IMR-90 (cell line): ENCODE results near the gene ALDH8A1. TPM values are rescaled to one million over a fixed set of nuclear protein-coding genes. Genes with fewer than 3 reads are reported as not detected.

Experiments
- ATAC-seq: fragments of 200-7000 bp; cut with Tn5 transposase; 2 replicates; pipeline ENCODE4 v1.9.1; 2020; ENCODE audit warnings: low read depth, mild to moderate bottlenecking, moderate library complexity
- BruUV-seq: library from RNA; stranded (reverse); fragments of 400-500 nt; replicated peaks from 2 replicates; lab custom pipeline; 2021; lab: Mats Ljungman, UMichigan
- CTCF ChIA-PET: fragments of 300-600 bp; formaldehyde crosslinking; extraction: SDS; loops from one replicate; lab custom pipeline; 2021; ENCODE audit warnings: antibody characterized with exemption; lab: Yijun Ruan, JAX
- POLR2A ChIA-PET: fragments of 300-600 bp; sonication (Branson Sonifier 250); formaldehyde crosslinking; loops from one replicate; lab custom pipeline; 2022; ENCODE audit warnings: antibody characterized with exemption; ENCODE audit not compliant: unreplicated experiment; lab: Charles Lee
- DNase-seq: peaks from one replicate; pipeline ENCODE4 v3.0.0; 2013
- H2AFZ ChIP-seq: replicated peaks from 2 replicates; pipeline ENCODE3; 2013; ENCODE audit warnings: low read length, mild to moderate bottlenecking; ENCODE audit not compliant: poor library complexity
- H2AK5ac ChIP-seq: 2 replicates; pipeline ENCODE4 v1.6.1; 2013; ENCODE audit warnings: low read depth, low read length, inconsistent platforms
- H2AK9ac ChIP-seq: replicated peaks from 2 replicates; pipeline ENCODE3; 2013; ENCODE audit warnings: mild to moderate bottlenecking, low read depth, low read length, moderate library complexity; ENCODE audit not compliant: poor library complexity
- H2BK120ac ChIP-seq: 2 replicates; pipeline ENCODE4 v1.6.1; 2013; ENCODE audit warnings: low read depth, low read length, inconsistent platforms
- H2BK15ac ChIP-seq: 3 replicates; pipeline ENCODE4 v1.6.1; 2013; ENCODE audit warnings: low read depth, low read length, inconsistent platforms
- H2BK20ac ChIP-seq: 2 replicates; pipeline ENCODE4 v1.6.1; 2013; ENCODE audit warnings: low read depth, mild to moderate bottlenecking, inconsistent platforms, low read length, moderate library complexity
- H2BK5ac ChIP-seq: 2 replicates; pipeline ENCODE4 v1.6.1; 2013; ENCODE audit warnings: mild to moderate bottlenecking, low read depth, low read length, inconsistent platforms; ENCODE audit not compliant: poor library complexity, severe bottlenecking
- H3K14ac ChIP-seq: replicated peaks from 2 replicates; pipeline ENCODE4 v1.6.1; 2013; ENCODE audit warnings: low read depth, low read length, inconsistent platforms
- H3K18ac ChIP-seq: 2 replicates; pipeline ENCODE4 v1.6.1; 2013; ENCODE audit warnings: low read depth, low read length, control low read depth
- H3K23ac ChIP-seq: 2 replicates; pipeline ENCODE4 v1.6.1; 2013; ENCODE audit warnings: low read depth, low read length, inconsistent platforms
- H3K27ac ChIP-seq: 2 replicates; pipeline ENCODE4 v1.5.1; 2013; ENCODE audit warnings: mild to moderate bottlenecking, control low read depth, low read length; ENCODE audit not compliant: insufficient read depth
- H3K27me3 ChIP-seq: 2 replicates; pipeline ENCODE4 v1.6.1; 2013; ENCODE audit warnings: low read length; ENCODE audit not compliant: control insufficient read depth, insufficient read depth
- H3K36me3 ChIP-seq: 2 replicates; pipeline ENCODE4 v1.6.1; 2013; ENCODE audit warnings: low read length, mixed read lengths; ENCODE audit not compliant: control insufficient read depth, insufficient read depth
- H3K4ac ChIP-seq: 2 replicates; pipeline ENCODE4 v1.6.1; 2013; ENCODE audit warnings: low read depth, low read length, inconsistent platforms
- H3K4me1 ChIP-seq: 2 replicates; pipeline ENCODE4 v1.6.1; 2013; ENCODE audit warnings: low read length, mixed read lengths; ENCODE audit not compliant: control insufficient read depth, insufficient read depth
- H3K4me2 ChIP-seq: 2 replicates; pipeline ENCODE4 v1.6.1; 2013; ENCODE audit warnings: low read depth, mild to moderate bottlenecking, control low read depth, low read length, moderate library complexity
- H3K4me3 ChIP-seq: 2 replicates; pipeline ENCODE4 v1.5.1; 2013; ENCODE audit warnings: low read depth, mild to moderate bottlenecking, control low read depth, low read length, moderate library complexity; ENCODE audit not compliant: insufficient read depth
- H3K56ac ChIP-seq: 2 replicates; pipeline ENCODE4 v1.6.1; 2013; ENCODE audit warnings: low read length, inconsistent platforms; ENCODE audit not compliant: insufficient read depth; ENCODE audit errors: extremely low read depth
- H3K79me1 ChIP-seq, 2 experiments: 2 replicates each; pipeline ENCODE4 v1.6.1; 2013; ENCODE audit warnings: low read length in 2 of 2, inconsistent platforms in 1 of 2, low read depth in 1 of 2
- H3K9ac ChIP-seq: 2 replicates; pipeline ENCODE4 v1.6.1; 2013; ENCODE audit warnings: low read depth, low read length, control low read depth
- H3K9me1 ChIP-seq: 2 replicates; pipeline ENCODE4 v1.6.1; 2013; ENCODE audit warnings: low read length, inconsistent platforms; ENCODE audit not compliant: insufficient read depth
- H3K9me3 ChIP-seq: 2 replicates; pipeline ENCODE4 v1.6.1; 2013; ENCODE audit warnings: low read length; ENCODE audit not compliant: control insufficient read depth, insufficient read depth
- H4K20me1 ChIP-seq: 2 replicates; pipeline ENCODE4 v1.6.1; 2013; ENCODE audit warnings: low read length, inconsistent platforms; ENCODE audit not compliant: insufficient read depth
- H4K5ac ChIP-seq: 2 replicates; pipeline ENCODE4 v1.6.1; 2013; ENCODE audit warnings: mild to moderate bottlenecking, low read depth, low read length, control low read depth
- H4K8ac ChIP-seq, 2 experiments: 2 replicates each; pipeline ENCODE4 v1.6.1; 2013; ENCODE audit warnings: low read depth in 2 of 2, low read length in 2 of 2, control low read depth in 1 of 2, inconsistent platforms in 1 of 2
- H4K91ac ChIP-seq: 2 replicates; pipeline ENCODE4 v1.6.1; 2013; ENCODE audit warnings: low read depth, low read length, inconsistent platforms; ENCODE audit not compliant: insufficient read depth
- BHLHE40 ChIP-seq: fragments of 150-350 bp; IDR thresholded peaks from 2 replicates; pipeline ENCODE4 v1.6.1; 2016; ENCODE audit warnings: mild to moderate bottlenecking, low read depth, low read length
- CEBPB ChIP-seq: IDR thresholded peaks from 2 replicates; pipeline ENCODE4 v1.6.1; 2012; ENCODE audit warnings: low read depth, low read length, improper control_type of control experiment
- CHD1 ChIP-seq: IDR thresholded peaks from 2 replicates; pipeline ENCODE4 v1.6.1; 2012; ENCODE audit warnings: low read depth, low read length, improper control_type of control experiment
- CTCF ChIP-seq: conservative IDR thresholded peaks from 2 replicates; pipeline ENCODE4 v1.5.1; 2012; ENCODE audit warnings: mild to moderate bottlenecking, low read depth, low read length, improper control_type of control experiment
- ELK1 ChIP-seq: fragments of 150-350 bp; IDR thresholded peaks from 2 replicates; pipeline ENCODE4 v1.6.1; 2016; ENCODE audit warnings: low read depth, mild to moderate bottlenecking, low read length, moderate library complexity, borderline replicate concordance
- FOS ChIP-seq: fragments of 150-350 bp; IDR thresholded peaks from 2 replicates; pipeline ENCODE4 v1.6.1; 2016; ENCODE audit warnings: low read depth, low read length
- MAFK ChIP-seq: IDR thresholded peaks from 2 replicates; pipeline ENCODE4 v1.6.1; 2012; ENCODE audit warnings: low read depth, low read length, improper control_type of control experiment
- MAZ ChIP-seq: IDR thresholded peaks from 2 replicates; pipeline ENCODE4 v1.6.1; 2012; ENCODE audit warnings: low read depth, mild to moderate bottlenecking, low read length, improper control_type of control experiment, moderate library complexity, borderline replicate concordance
- MXI1 ChIP-seq: IDR thresholded peaks from 2 replicates; pipeline ENCODE4 v1.6.1; 2012; ENCODE audit warnings: low read depth, mild to moderate bottlenecking, low read length, moderate library complexity, borderline replicate concordance
- NFE2L2 ChIP-seq: fragments of 150-350 bp; IDR thresholded peaks from 2 replicates; pipeline ENCODE4 v1.6.1; 2016; ENCODE audit warnings: low read depth, mild to moderate bottlenecking, low read length
- POLR2A ChIP-seq: IDR thresholded peaks from 2 replicates; pipeline ENCODE4 v1.6.1; 2012; ENCODE audit warnings: mild to moderate bottlenecking, low read depth, low read length
- RAD21 ChIP-seq: IDR thresholded peaks from 2 replicates; pipeline ENCODE4 v1.6.1; 2012; ENCODE audit warnings: low read length, improper control_type of control experiment
- RCOR1 ChIP-seq: IDR thresholded peaks from 2 replicates; pipeline ENCODE4 v1.6.1; 2012; ENCODE audit warnings: mild to moderate bottlenecking, low read length, improper control_type of control experiment; ENCODE audit not compliant: insufficient replicate concordance
- RFX5 ChIP-seq: IDR thresholded peaks from 2 replicates; pipeline ENCODE4 v1.8.0; 2012; ENCODE audit warnings: low read depth, mild to moderate bottlenecking, low read length, moderate library complexity
- SMC3 ChIP-seq: fragments of 150-350 bp; IDR thresholded peaks from 2 replicates; pipeline ENCODE4 v1.6.1; 2016; ENCODE audit warnings: low read depth, mild to moderate bottlenecking, antibody characterized with exemption, low read length, moderate library complexity
- USF2 ChIP-seq: fragments of 150-350 bp; IDR thresholded peaks from 2 replicates; pipeline ENCODE4 v1.6.1; 2017; ENCODE audit warnings: mild to moderate bottlenecking, antibody characterized with exemption, low read length, low read depth
- WGBS, 2 experiments: methylation state at CpG; one replicate each; pipeline versions ENCODE4 v1.1.5 to v1.1.7; 2013; ENCODE audit warnings: missing lambda C conversion rate in 2 of 2; ENCODE audit not compliant: insufficient read length in 1 of 2; ENCODE audit errors: extremely low coverage in 2 of 2; 5-methylcytosine and 5-hydroxymethylcytosine counted together
- dilution Hi-C: fragments of 300-500 bp; cut with HindIII; formaldehyde crosslinking; loops from one replicate; pipeline ENCODE4 v1.14.3; 2018; ENCODE audit warnings: low sequenced_read_pairs; ENCODE audit not compliant: unreplicated experiment
- in situ Hi-C: fragments of 300-500 bp; cut with MboI; formaldehyde crosslinking; loops from 3 replicates; pipeline ENCODE4 v1.14.3; 2019; ENCODE audit warnings: low sequenced_read_pairs, inconsistent platforms, mixed read lengths
- intact Hi-C: fragments of 100-400 bp; cut with micrococcal nuclease; formaldehyde crosslinking; loops from 2 replicates; pipeline ENCODE4 v1.10.0; 2022
- polyA plus RNA-seq, 3 experiments: library from polyadenylated mRNA; depleted of rRNA; stranded (reverse); fragments of >200 nt; gene quantifications; 2 replicates each; pipeline ENCODE4 v1.2.3, GENCODE V29; 2012; ENCODE audit warnings: low replicate concordance in 1 of 3
- total RNA-seq: library from RNA; depleted of rRNA; stranded (reverse); fragments of >200 nt; gene quantifications from 2 replicates; pipeline ENCODE4 v1.2.3, GENCODE V29; 2012

ALDH8A1 gene
- total and polyA plus RNA-seq, 2 of the 4 experiments (the other 2 are of a cell fraction): under 0.01 to 0.15 TPM

GRCh38 chr6:134950482-134950881, 581 bp upstream of the ALDH8A1 start:
- DNase-seq: no peak
- no peak overlapping the region for H2AK9ac ChIP-seq
- no peak overlapping the region for H3K56ac ChIP-seq
- dilution Hi-C loops (no loop called here), intact Hi-C loops (no loop called here), in situ Hi-C loops (no loop called here)
- H3K27me3 ChIP-seq: no peaks in the 10 kb centered on the region
- H2BK20ac ChIP-seq: no peak overlapping the region
- no peak overlapping the region for H2BK120ac ChIP-seq
- H3K4ac ChIP-seq: no peak overlapping the region
- no peaks in the 10 kb centered on the region for H3K4me1 ChIP-seq
- no peak overlapping the region for H3K18ac ChIP-seq
- no peaks in the 10 kb centered on the region for H3K9me1 ChIP-seq
- no peak overlapping the region for H2BK5ac ChIP-seq
- no peak overlapping the region for H2AK5ac ChIP-seq
- H3K79me1 ChIP-seq: no peaks in the 10 kb centered on the region
- H3K36me3 ChIP-seq: no peaks in the 10 kb centered on the region
- no peak overlapping the region for H2AFZ ChIP-seq
- no peak overlapping the region for H3K27ac ChIP-seq
- no peak for ATAC-seq
- no peak overlapping the region for H4K91ac ChIP-seq
- H2BK15ac ChIP-seq: no peak overlapping the region
- no peaks in the 10 kb centered on the region for H4K20me1 ChIP-seq
- no peak overlapping the region for H3K9ac ChIP-seq
- TF ChIP-seq POLR2A: no peak
- no peak for TF ChIP-seq RCOR1
- no peak for TF ChIP-seq MAZ
- TF ChIP-seq RFX5: no peak
- no peak for TF ChIP-seq CTCF
- no peak for TF ChIP-seq RAD21
- no peak for TF ChIP-seq CEBPB
- no peak for TF ChIP-seq CHD1
- TF ChIP-seq FOS: no peak
- TF ChIP-seq ELK1: no peak
- no peak for TF ChIP-seq MAFK
- TF ChIP-seq BHLHE40: no peak
- no peak for TF ChIP-seq SMC3
- no peak for TF ChIP-seq NFE2L2
- no peak for TF ChIP-seq USF2
- no peak for TF ChIP-seq MXI1
- H3K23ac ChIP-seq: no peak overlapping the region
- H4K5ac ChIP-seq: no peak overlapping the region
- ChIA-PET CTCF (no interaction called here), POLR2A (no interaction called here)
- WGBS, 2 experiments: no CpG with 5 or more reads among the region's 2 CpGs
- H3K4me3 ChIP-seq: no peak overlapping the region
- BruUV-seq: no TSS peak
- H3K4me2 ChIP-seq: no peak overlapping the region
- no peaks in the 10 kb centered on the region for H3K9me3 ChIP-seq
- no peak overlapping the region for H3K14ac ChIP-seq
- H4K8ac ChIP-seq: no peak overlapping the region
